GM12872 (cell line): ENCODE measurements around the gene B4GALT2.

ENCODE experiments used
- CTCF ChIP-seq: IDR thresholded peaks from 3 replicates; pipeline ENCODE4 v1.5.1; 2011; ENCODE audit warnings: low read depth, mild to moderate bottlenecking, low read length, moderate library complexity; ENCODE audit not compliant: insufficient read depth

The B4GALT2 gene

DNA sequence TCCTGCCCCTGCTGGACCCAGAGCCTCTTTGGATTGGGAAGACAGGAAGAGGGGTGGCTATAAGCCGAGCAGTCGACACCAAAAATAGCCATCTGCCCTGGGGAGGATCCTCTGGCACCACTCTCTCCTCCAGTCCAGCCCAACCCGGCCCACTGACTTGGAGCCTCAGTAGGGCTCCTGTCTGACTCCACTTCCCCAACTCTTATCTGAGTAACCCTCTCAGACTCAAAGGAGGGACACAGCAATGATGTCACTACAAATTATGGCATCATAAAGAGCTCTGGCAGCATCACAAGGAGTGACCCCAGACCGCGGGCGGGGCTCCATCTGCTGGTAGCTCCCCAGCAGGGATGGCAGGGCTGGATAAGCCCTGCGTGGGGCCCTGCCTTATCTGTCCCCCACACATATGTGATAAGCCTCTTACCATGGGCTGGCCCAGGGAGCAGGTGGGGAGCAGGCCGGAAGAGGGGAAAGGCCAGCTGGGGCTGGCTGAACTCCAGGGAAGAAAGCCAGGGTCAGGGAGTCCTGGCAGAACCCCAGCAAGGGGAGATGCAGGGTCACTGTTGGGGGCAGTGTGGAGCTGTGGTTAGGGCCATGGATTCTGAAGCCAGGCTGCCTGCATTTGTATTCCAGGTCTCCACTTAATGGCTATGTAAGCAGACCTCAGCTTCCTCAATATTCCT, 56.9 kb downstream of the B4GALT2 start:
- TF ChIP-seq CTCF = peak; percentile 0; the same call in 1 of the 3 replicates

DNA sequence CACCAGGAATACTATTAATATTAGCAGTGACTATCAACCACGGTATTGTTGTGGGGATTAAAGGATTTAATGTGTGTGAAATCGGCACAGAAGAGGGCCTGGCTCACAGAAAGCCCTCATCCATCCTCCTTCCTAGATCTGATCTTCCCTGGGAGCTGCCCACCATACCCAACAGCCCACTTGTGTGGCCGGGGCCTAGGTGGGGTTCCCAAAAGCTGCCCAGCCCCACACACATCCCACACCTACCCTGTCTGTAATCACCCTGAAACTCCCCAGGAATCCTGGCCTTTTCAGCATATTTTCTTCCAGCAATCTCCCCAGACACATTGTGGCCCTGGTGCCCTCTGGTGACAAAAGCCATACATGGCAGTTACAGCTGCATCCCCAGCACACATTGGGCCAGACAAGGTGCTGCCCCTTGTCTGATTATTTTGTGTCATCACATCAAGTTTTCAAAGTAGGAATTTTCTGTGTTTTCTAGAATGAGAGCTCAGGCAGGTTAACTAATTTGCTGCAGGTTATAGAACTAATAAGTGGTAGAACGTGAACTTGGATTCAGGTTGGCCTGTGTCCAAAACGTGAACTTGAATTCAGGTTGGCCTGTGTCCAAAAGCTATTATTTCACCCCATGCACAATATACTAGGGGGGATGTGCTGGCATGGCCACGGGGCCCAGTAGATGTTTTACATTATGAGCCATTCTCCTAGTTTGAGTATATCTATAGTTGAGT, 57.6 kb downstream of the B4GALT2 start:
- TF ChIP-seq CTCF = peak; percentile 84

GRCh38 chr1:44037154-44037553, 58.1 kb downstream of the B4GALT2 start:
- no peak for TF ChIP-seq CTCF

DNA sequence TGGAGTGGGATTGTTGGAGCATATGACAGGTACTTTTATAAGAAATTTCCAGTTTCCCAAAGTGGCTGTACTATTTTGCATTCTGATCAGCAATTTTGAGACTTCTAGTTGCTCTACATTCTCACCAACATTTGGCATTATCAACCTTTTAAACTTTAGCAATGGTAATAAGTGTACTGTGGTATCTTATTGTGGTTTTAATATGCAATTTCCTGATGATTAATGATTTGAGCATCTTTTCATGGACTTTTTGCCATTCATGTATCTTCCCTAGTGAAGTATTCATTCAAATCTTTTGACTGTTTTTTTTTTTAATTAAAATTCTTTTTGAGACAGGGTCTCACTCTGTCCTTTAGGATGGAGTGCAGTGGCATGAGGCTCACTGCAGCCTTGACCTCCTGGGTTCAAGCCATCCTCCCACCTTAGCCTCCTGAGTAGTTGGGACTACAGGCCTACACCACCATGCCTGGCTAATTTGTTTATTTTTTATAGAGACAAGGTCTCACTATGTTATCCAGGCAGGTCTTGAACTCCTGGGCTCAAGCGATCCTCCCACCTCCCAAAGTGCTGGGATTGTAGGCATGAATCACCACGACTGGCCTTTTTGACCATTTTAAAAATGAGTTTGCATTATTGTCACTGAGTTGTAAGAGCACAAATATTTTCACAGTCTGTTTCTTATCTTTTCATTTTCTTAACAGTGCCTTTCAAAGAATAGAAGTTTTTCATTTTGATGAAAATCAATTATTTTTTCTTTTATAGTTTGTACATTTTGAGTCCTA, 60.1 kb downstream of the B4GALT2 start:
- TF ChIP-seq CTCF = no peak

DNA sequence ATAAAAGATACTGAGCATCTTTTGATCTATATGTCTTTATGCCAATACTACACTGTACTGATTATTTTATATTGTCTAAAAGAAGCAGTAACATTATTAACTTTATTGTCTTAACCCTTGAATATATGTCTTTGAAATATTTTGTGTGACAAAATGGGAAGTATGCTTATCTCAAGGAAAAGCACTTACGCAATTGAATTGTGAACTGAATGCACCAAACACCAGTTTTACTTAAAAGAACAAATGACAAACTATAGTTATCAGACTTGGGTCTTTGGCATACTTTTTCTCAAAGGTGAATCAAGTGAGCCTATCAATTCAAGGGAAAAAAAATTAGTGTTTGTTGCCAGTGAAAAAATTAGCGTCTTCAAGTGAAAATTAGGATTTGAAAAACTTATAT, 61.4 kb downstream of the B4GALT2 start:
- no peak for TF ChIP-seq CTCF
